ENCODE data around the gene NDUFB10. TPM values are rescaled to one million over a fixed set of nuclear protein-coding genes. Genes with fewer than 3 reads are reported as not detected.

NDUFB10 gene
- polyA plus RNA-seq, 6 donors from 2014 or later = 163 to 200 (median 194) TPM

DNA sequence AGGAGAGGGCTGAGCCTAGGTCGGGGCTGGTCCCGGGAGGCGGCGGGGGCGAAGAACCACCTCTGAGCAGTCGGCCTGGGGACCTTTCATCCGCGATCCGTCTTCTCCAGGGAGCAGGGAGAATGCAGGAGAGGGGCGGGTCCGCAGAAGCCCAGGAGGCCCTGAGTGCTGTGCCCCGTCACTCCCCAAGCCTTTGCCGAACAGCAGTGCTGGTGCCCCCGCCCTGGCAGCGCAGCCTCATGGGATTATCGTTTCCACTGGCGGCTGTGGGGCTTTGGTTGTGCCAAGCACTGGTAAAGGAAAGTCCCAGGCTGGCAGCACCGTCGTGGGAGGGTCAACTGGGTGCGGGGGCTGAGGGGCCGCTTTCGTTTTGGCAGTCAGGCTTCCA is 13.1 kb downstream of the NDUFB10 start:
- ATAC-seq (ENCODE audit: low read depth in 2 of 2) (no peak), DNase-seq (no peak)
- H3K27ac Mint-ChIP-seq = peak overlapping the region in 3 of 6 donors; percentile 87 to 100 (median 97)
- H3K4me3 Mint-ChIP-seq = peak overlapping the region; percentile 96 to 99 (median 97)
- peaks cover 0 to 16% of the 10 kb centered on the region in 2 donors for H3K36me3 Mint-ChIP-seq
- H3K9me3 Mint-ChIP-seq = no peaks in the 10 kb centered on the region
- H3K4me1 Mint-ChIP-seq = peaks cover 21 to 31% (median 24%) of the 10 kb centered on the region in 3 donors
- H3K27me3 Mint-ChIP-seq = peaks cover 0 to 18% (median 7%) of the 10 kb centered on the region in 3 donors

DNA sequence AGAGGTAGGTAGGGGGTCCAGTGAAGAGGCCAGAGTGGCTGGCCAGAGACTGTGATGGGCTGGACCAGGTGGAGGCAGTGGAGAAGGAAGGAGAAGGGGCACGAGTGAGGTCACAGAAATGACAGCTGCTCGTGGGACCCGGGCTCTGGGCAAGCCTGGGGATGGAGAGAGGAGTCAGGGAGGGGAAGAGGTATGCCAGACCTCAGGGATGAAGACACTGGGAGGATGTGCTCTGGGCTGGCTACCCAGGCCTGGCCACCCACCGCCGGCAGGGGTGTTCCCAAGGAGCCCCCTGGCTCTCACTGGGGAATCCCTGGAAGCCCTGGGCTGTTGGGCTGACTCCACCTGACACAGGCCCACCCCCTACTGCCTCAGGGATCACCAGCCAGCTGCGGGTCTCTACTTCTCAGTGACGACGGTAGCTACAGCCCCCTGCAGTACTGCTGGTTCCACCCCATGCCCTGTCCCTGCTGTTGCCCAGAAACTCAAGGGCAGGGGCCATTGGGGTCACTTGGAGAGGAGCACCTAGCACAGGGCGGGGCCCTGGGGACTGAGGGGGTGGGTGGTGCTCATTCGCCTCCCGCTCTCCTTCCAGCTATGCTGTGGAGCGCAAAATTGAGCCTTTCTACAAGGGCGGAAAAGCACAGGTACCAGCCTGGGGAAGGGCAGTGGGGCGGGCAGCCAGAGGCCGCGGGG is 14.3 kb downstream of the NDUFB10 start:
- Mint-ChIP-seq H3K4me3 (peak overlapping the region in 3 of 8 donors; percentile 30 to 98 (median 96)), H3K27me3 (peaks cover 0 to 26% (median 7%) of the 10 kb centered on the region in 3 donors), H3K36me3 (peaks cover 0 to 16% of the 10 kb centered on the region in 2 donors), H3K4me1 (peaks cover 21 to 31% (median 24%) of the 10 kb centered on the region in 3 donors), H3K9me3 (no peaks in the 10 kb centered on the region), H3K27ac (peak overlapping the region in 1 of 6 donors; percentile 85)
- DNase-seq = no peak
- no peak for ATAC-seq (ENCODE audit: low read depth in 2 of 2)

GRCh38 chr16:1974157-1975070 is 15.1 kb downstream of the NDUFB10 start:
- H3K27me3 Mint-ChIP-seq = peaks cover 0 to 28% (median 7%) of the 10 kb centered on the region in 3 donors
- peaks cover 21 to 31% (median 24%) of the 10 kb centered on the region in 3 donors for H3K4me1 Mint-ChIP-seq
- DNase-seq (no peak), ATAC-seq (ENCODE audit: low read depth in 2 of 2) (no peak)
- no peaks in the 10 kb centered on the region for H3K9me3 Mint-ChIP-seq
- peak overlapping the region in 5 of 8 donors; percentile 30 to 79 (median 47) for H3K4me3 Mint-ChIP-seq
- H3K36me3 Mint-ChIP-seq = peaks cover 0 to 16% of the 10 kb centered on the region in 2 donors
- no peak overlapping the region for H3K27ac Mint-ChIP-seq

- Mint-ChIP-seq H3K4me1 (peaks cover 21 to 31% (median 22%) of the 10 kb centered on the region in 3 donors), H3K4me3 (peak overlapping the region in 2 of 8 donors; percentile 15 to 21), H3K9me3 (no peaks in the 10 kb centered on the region), H3K27me3 (peaks cover 0 to 33% (median 7%) of the 10 kb centered on the region in 3 donors), H3K36me3 (peaks cover 0 to 16% of the 10 kb centered on the region in 2 donors), H3K27ac (peak overlapping the region in 1 of 6 donors; percentile 62)
- ATAC-seq (ENCODE audit: low read depth in 2 of 2) = no peak
- no peak for DNase-seq
Measured at GRCh38 chr16:1975432-1976215, 16.3 kb downstream of the NDUFB10 start.

- Mint-ChIP-seq H3K36me3 (peaks cover 0 to 16% of the 10 kb centered on the region in 2 donors), H3K27ac (no peak overlapping the region), H3K9me3 (no peaks in the 10 kb centered on the region), H3K4me1 (peaks cover 16 to 25% (median 16%) of the 10 kb centered on the region in 3 donors), H3K27me3 (peaks cover 0 to 38% (median 11%) of the 10 kb centered on the region in 3 donors), H3K4me3 (peak overlapping the region in 2 of 8 donors; percentile 15 to 21)
- DNase-seq (no peak), ATAC-seq (ENCODE audit: low read depth in 2 of 2) (no peak)
Measured at GRCh38 chr16:1976216-1976520, 16.8 kb downstream of the NDUFB10 start.

DNA sequence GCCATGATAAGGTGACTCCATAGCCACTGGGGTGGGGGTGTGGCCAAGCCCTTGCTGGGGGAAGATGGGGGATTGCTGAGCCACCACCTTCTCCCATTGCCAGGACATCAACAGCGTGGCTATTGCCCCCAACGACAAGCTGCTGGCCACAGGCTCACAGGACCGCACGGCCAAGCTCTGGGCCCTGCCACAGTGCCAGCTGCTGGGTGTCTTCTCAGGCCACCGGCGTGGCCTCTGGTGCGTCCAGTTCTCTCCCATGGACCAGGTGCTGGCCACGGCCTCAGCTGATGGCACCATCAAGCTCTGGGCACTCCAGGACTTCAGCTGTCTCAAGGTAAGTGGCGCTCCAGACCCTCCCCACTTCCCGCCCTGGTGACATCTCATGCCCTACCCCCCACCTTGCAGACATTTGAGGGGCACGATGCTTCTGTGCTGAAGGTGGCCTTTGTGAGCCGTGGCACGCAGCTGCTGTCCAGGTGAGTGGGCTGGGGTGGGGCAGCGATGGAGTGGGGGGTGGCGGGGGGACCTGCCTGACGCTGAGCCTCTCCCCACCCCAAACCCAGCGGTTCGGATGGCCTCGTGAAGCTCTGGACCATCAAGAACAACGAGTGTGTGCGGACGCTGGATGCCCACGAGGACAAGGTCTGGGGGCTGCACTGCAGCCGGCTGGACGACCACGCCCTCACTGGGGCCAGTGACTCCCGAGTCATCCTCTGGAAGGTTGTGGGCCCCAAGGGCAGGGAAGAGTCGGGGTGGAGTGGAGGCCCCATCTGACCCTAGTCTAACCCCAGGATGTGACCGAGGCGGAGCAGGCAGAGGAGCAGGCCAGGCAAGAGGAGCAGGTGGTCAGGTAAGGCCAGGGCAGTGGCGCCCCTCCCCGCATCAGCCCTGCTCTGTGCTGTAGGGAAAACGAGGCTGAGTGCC is 17.9 kb downstream of the NDUFB10 start:
- H3K36me3 Mint-ChIP-seq = peaks cover 0 to 16% of the 10 kb centered on the region in 2 donors
- H3K4me1 Mint-ChIP-seq = peaks cover 8 to 15% (median 11%) of the 10 kb centered on the region in 3 donors
- H3K27me3 Mint-ChIP-seq = peaks cover 4 to 49% (median 20%) of the 10 kb centered on the region in 3 donors
- ATAC-seq (ENCODE audit: low read depth in 2 of 2) (no peak), DNase-seq (no peak)
- H3K9me3 Mint-ChIP-seq = no peaks in the 10 kb centered on the region
- H3K4me3 Mint-ChIP-seq = peak overlapping the region in 1 of 8 donors; percentile 22
- no peak overlapping the region for H3K27ac Mint-ChIP-seq

DNA sequence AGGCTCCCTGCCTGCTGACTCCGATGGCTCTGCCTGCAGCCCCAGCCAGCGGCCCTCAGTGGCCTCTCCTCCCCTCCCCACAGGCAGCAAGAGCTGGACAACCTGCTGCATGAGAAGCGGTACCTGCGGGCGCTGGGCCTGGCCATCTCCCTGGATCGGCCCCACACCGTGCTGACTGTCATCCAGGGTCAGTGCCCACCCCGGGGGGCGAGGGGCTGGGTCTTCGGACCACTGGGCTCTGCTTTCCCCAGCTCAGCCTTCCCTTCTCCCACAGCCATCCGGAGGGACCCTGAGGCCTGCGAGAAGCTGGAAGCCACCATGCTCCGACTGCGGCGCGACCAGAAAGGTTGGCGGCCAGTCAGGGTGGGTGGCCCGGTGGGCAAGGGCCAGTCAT is 18.5 kb downstream of the NDUFB10 start:
- Mint-ChIP-seq H3K9me3 (no peaks in the 10 kb centered on the region), H3K4me1 (peaks cover 8 to 12% (median 8%) of the 10 kb centered on the region in 3 donors), H3K27me3 (peaks cover 7 to 55% (median 27%) of the 10 kb centered on the region in 3 donors), H3K4me3 (no peak overlapping the region), H3K27ac (no peak overlapping the region), H3K36me3 (peaks cover 0 to 16% of the 10 kb centered on the region in 2 donors)
- DNase-seq (no peak), ATAC-seq (ENCODE audit: low read depth in 2 of 2) (no peak)

DNA sequence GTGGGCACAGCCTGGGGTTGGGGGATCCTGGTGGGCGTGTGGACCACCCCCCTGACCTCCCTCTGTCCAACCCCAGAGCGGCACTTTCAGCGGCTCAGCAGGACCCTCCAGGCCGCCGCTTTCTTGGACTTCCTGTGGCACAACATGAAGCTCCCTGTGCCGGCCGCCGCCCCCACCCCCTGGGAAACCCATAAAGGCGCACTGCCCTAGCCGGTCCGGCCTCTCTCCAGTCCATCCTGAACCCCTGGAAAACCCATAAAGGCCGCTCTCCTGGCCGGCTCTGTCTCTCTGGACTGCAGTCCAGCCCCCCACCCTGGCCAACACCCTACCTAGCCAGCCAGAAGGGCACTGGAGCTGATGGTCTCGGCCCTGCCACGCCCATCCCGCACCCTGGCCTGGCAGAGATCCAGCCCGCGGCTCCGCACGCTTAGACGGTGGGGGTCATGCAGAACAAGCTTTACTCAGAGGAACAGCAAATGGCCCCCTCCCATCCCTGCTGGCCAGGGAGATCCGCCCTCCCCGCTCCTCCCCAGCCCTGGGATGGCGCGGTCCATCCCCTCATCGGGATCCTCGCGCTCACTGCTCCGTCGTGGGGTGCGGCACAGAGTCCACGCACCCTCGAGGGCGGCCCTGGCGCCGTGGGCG is 19.3 kb downstream of the NDUFB10 start:
- H3K4me1 Mint-ChIP-seq = peaks cover 6 to 10% (median 10%) of the 10 kb centered on the region in 3 donors
- H3K27ac Mint-ChIP-seq = no peak overlapping the region
- no peak overlapping the region for H3K4me3 Mint-ChIP-seq
- H3K9me3 Mint-ChIP-seq = peaks cover 0 to 2% (median 0%) of the 10 kb centered on the region in 7 donors
- peaks cover 12 to 56% (median 30%) of the 10 kb centered on the region in 3 donors for H3K27me3 Mint-ChIP-seq
- ATAC-seq (ENCODE audit: low read depth in 2 of 2) (no peak), DNase-seq (no peak)
- H3K36me3 Mint-ChIP-seq = peaks cover 0 to 16% of the 10 kb centered on the region in 2 donors

- peak overlapping the region in 2 of 8 donors; percentile 27 to 35 for H3K4me3 Mint-ChIP-seq
- ATAC-seq (ENCODE audit: low read depth in 2 of 2) = no peak
- DNase-seq = no peak
Measured at GRCh38 chr16:1979271-1980029, 20.1 kb downstream of the NDUFB10 start.

GRCh38 chr16:1980030-1980769 is 20.9 kb downstream of the NDUFB10 start:
- Mint-ChIP-seq H3K9me3 (peaks cover 0 to 2% (median 0%) of the 10 kb centered on the region in 7 donors), H3K36me3 (peaks cover 0 to 10% of the 10 kb centered on the region in 2 donors), H3K4me3 (peak overlapping the region in 2 of 8 donors; percentile 27 to 51), H3K27ac (no peak overlapping the region), H3K4me1 (peaks cover 10 to 18% (median 12%) of the 10 kb centered on the region in 3 donors), H3K27me3 (peaks cover 12 to 51% (median 30%) of the 10 kb centered on the region in 3 donors)
- ATAC-seq (ENCODE audit: low read depth in 2 of 2) = no peak
- no peak for DNase-seq

More at GRCh38 chr16:1979271-1980029, 20.1 kb downstream of the NDUFB10 start:
- Mint-ChIP-seq H3K9me3 (peaks cover 0 to 2% (median 0%) of the 10 kb centered on the region in 7 donors), H3K4me1 (peaks cover 6 to 11% (median 7%) of the 10 kb centered on the region in 3 donors), H3K36me3 (peaks cover 0 to 16% of the 10 kb centered on the region in 2 donors), H3K27me3 (peaks cover 12 to 55% (median 30%) of the 10 kb centered on the region in 3 donors), H3K27ac (no peak overlapping the region)
